HG02623 (cell line): ENCODE measurements around the gene TFF2.

Source experiments
- ATAC-seq: cut with Tn5 transposase; IDR thresholded peaks from one replicate; pipeline ENCODE4 v1.9.1; 2021; ENCODE audit warnings: moderate library complexity; ENCODE audit not compliant: unreplicated experiment

Gene TFF2

DNA sequence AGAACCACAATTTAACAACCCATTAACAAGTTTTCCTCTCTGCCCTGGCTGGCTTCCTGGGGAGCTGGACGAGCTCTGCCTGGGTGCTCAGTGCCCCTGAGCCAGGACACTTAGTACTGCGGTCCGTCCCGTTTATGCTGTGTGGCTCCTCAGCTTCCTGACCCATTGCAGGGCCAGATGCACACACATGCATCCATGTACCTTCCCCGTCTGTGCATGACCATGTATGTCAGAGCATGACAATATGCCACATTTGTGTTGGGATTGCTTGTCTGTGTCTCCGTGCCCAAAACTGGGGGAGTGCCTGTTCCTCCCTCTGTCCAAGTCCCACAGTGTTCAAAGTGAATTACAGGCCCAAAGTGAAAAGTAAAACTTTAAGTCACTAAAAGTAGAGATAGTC, 25.9 kb downstream of the TFF2 start:
- no peak for ATAC-seq

DNA sequence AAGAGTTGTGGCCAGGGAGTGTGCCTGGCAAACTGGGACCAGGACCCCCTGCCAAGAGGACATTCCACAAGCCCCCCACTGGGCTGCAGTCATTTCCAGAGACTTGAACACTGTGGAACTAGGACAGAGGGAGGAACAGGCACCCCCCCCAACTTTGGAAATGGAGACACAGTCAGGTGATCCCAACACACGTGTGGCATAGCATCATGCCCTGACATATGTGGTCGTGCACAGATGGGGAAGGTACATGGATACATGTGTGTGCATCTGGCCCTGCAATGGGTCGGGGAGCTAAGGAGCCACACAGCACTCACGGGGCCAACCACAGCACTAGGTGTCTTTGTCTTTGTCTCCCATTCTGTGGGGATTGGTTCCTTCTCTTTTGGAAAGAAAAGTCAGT, 28.9 kb downstream of the TFF2 start:
- no peak for ATAC-seq

DNA sequence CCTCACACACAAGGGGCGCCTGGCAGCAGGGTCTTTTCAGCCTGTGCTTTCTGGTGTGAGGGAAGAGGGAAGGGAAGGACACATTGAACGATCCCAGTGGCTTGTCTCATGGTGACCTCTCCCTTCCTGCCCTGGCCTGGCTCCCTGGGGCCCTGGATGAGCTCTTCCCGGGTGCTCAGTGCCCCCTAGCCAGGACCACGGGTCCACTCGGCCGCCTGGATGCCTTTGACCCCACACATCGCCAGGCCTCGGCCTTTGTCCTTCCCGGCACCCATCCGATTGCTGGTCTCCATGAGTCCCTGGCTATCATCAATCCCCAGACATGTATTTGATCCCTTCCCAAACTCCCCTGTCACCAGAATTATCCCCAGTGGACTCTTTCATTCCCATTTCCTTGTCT, 29.6 kb downstream of the TFF2 start:
- no peak for ATAC-seq

- ATAC-seq, result no peak
Measured at GRCh38 chr21:42320791-42321190, 30.0 kb downstream of the TFF2 start.

DNA sequence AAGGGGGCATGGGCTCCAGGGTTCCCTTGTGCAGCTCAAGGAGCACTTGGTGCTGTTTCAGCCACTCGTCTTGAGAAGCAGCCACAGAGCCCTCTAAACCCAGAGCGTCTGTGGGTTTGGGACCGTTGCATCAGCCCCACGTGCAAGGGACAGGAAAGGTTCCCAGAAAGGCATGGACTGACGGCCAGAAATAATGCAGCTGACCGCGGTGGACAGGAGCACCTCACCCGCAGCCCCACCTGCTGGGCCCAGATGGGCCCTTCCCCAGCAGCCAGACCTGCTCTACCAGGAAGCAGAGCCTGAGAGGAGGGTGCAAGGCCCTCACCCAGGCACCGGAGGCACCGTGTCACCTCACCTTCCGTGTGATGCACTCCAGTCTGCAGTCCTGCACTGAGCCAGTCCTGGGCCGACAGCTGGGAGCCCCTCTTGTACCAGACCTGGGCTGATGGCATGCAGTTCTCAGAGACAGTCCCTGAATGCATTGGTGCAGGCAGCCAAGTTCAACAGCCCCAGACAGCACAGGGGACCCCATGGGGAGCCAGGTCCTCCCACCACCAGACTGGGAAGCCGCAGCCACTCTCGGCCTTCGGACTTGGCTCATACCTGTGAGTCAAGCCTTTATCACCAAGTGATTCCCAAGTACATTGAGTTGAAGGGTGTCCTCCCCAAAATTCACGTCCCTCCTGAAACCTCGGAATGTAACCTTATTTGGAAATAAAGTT, 30.8 kb downstream of the TFF2 start:
- ATAC-seq, result no peak

DNA sequence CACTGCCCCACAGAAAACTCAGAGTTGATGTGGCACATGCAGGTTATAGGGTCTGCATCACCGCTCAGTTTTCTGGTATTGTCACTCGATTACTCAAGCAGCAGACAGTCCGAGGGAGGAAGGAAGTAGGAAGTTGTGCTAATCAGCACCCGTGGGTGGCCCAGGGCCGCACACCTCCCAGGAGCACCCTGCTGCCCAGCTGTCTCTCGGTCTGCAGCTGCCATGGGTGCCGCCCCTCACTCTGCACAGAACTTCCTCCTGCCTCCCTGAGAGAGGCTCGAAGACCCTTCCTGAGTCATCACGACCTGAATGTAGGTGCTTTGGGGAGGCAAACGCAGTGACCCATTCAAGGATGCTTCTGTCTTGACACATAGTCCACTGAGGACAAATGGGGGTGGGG, 31.4 kb downstream of the TFF2 start:
- no peak for ATAC-seq

- ATAC-seq, result no peak
Measured at GRCh38 chr21:42317826-42318746, 32.7 kb downstream of the TFF2 start.

GRCh38 chr21:42317341-42317741, 33.5 kb downstream of the TFF2 start:
- no peak for ATAC-seq

DNA sequence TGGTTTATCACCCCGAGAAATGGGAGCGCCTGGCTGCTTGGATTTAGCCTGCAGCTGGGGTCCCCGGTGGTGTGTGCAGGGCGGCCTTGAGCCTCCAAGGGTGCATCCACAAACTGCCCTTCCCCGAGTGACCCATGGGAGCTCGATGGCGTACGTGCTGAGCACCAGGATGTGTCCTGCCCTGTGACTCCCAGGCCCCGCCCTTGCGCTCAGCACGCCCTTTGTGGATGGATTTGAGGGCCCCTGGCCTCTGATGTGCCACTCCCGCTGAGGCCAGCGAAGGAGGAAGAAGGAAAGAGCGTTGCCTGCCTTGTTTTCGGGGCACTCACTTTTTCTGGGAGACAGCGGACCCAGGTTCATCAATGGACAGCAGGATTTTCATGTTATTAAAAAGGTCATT, 33.9 kb downstream of the TFF2 start:
- no peak for ATAC-seq

DNA sequence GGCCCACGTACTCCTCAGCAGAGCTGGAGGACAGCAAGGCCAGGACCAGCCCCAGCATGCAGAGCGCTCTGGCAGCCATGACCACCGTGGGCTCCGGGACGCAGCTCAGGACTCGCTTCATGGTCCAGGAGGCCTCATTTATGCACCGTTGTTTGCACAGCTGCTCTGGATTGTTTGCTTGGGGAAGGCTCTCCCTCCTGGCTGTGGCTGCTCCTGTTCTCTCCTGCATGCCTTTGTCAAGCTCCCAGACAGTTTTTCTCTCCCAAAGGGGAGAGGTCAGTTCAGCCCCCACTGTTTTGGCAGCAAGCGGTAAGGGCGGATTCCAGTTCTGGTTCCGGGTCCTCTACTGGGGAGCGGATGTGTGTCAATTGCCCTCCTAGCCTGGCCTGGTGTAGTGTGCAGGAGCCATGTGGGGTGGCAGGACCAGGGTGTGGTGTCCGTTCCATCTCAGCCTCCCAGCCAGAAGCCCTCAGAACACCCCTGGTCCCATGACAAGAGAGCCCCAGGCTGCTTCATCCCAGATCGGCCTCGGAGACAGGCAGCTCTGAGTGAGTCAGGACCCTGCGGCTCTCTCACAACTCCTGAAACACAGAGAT, 35.4 kb downstream of the TFF2 start, which contains the start of gene TFF3:
Gene TFF3 (minus strand): TSS at position 114 of the 596 bp plus-strand sequence. CDS start 35 bp downstream, at position 79.
- no peak for ATAC-seq

GRCh38 chr21:42314616-42315295, 36.0 kb downstream of the TFF2 start:
- ATAC-seq, result no peak

DNA sequence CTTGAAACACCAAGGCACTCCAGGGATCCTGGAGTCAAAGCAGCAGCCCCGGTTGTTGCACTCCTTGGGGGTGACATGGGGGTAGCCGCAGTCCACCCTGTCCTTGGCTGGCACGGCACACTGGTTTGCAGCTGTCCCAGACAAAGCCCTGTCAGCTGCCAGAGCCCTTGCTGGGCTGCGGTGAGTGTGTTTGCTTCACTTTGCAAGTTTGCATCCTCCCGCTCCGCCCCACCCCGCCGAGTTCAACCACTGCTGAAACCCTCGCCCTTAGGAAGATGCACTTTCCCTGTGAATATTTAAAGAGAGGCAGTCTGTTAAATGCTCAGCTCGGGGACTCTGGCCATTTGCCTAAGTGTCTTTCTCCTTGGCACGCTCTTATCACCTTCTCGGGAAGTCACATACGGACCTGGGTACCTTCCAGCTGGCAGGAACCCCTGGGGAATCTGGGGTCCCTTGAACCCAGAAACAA, 37.3 kb downstream of the TFF2 start:
- no peak for ATAC-seq

DNA sequence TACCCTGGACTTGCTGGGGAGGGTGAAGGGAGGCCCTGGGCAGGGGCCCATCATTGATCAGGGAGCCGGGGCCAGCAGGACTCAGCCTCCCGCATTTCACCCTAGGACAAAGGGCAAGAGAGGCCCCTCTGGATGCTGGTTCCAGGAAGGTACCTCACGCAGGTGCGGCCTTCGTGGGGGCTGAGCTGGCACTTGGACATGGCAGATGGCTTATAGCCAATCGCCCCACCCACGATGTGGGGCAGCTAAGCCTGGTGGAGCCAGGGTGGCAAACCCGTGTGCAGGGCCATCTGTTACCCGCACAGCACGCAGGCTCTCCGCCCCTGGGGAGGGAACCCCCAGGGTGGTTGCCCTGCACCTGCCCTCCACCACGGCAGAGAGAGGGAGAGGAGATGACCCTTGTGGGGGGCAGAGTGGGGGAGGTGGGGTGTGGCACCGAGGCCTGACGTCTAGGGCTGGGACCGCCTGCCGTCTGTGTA, 38.1 kb downstream of the TFF2 start:
- no peak for ATAC-seq

- ATAC-seq, result no peak
Measured at GRCh38 chr21:42311816-42312625, 38.8 kb downstream of the TFF2 start.

DNA sequence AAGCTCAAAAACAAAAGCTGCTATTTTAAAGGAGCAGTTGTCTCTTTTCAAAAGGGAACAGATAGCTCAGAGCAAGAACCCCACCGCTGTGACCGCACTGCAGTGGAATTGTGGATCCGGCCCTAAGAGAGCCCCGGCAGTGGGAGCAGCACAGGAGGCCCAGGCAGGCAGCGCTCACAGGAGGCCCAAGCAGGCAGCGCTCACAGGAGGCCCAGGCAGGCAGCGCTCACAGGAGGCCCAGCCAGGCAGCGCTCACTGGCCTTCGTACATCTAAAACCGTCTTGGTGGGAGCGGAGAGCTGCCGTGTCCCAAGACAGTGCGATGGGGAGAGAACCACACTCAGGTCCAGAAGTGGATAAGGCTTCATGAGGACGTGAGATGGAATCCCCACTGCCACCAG, 39.6 kb downstream of the TFF2 start:
- no peak for ATAC-seq

- ATAC-seq, result no peak
Measured at GRCh38 chr21:42310411-42311001, 40.3 kb downstream of the TFF2 start.

- no peak for ATAC-seq
Measured at GRCh38 chr21:42309753-42310213, 41.0 kb downstream of the TFF2 start.

GRCh38 chr21:42308914-42309752, 41.7 kb downstream of the TFF2 start:
- no peak for ATAC-seq
